ENCODE data around the gene RFX7. TPM values are rescaled to one million over a fixed set of nuclear protein-coding genes. Genes with fewer than 3 reads are reported as not detected.

Gene RFX7
- total RNA-seq, 1 experiment from 2014 or later, result 43.4 TPM

DNA sequence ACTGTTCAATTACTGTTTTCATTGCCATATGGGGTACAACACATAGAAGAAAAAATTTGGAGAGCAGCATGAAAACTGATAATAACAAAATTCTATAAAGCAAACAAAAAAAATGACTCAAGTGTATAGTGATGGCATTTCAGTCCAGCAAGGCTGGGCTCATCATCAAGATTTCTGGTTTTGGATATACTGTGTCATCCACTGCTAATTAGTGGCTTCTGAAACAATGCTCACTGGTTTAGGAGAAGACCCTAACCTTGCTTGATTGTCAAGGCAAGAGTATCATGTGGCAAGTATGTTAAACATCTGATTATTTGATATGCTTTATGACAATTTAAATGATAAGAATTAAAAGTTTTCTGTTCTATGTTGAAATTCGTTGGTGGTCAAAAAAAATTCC lies 96.9 kb downstream of the RFX7 start:
- H3K27me3 ChIP-seq (ENCODE audit: insufficient read depth, low read length), result no peaks in the 10 kb centered on the region
- H4K8ac ChIP-seq (replicated peaks; ENCODE audit: insufficient read length, low read depth, low read length), result no peak overlapping the region
- H3K56ac ChIP-seq (ENCODE audit: insufficient read length, low read depth, low read length), result no peak overlapping the region
- no peak overlapping the region for H2AK5ac ChIP-seq (ENCODE audit: insufficient read length, low read length)
- no peak overlapping the region for H2BK15ac ChIP-seq (ENCODE audit: low read depth, low read length)
- no CpG with 5 or more reads among the region's 1 CpG for WGBS (ENCODE audit: extremely low coverage, insufficient read length, low lambda C conversion rate)
- DNase-seq, result no peak
- Mint-ChIP-seq H3K9me3 (peaks cover 0 to 5% of the 10 kb centered on the region in 2 experiments; a peak in 3 of 5 replicates), H3K27ac (no peak overlapping the region), H3K36me3 (ENCODE audit: insufficient read depth in 1 of 3, low read depth in 3 of 3) (peaks cover 28 to 34% (median 28%) of the 10 kb centered on the region in 3 experiments), H3K4me1 (peaks cover 20 to 26% of the 10 kb centered on the region in 2 experiments), H3K4me3 (no peak overlapping the region), H3K27me3 (ENCODE audit: low read depth) (no peaks in the 10 kb centered on the region)
- peaks cover 3% of the 10 kb centered on the region; the same call in 1 of the 2 replicates for H3K4me1 ChIP-seq (ENCODE audit: insufficient read depth, low read length)
- H3K4ac ChIP-seq (ENCODE audit: low read depth, low read length), result no peak overlapping the region
- no peak overlapping the region for H3K18ac ChIP-seq (ENCODE audit: insufficient read length, low read depth, low read length)
- no peaks in the 10 kb centered on the region for H3K9me3 ChIP-seq (ENCODE audit: control insufficient read depth, low read depth, low read length)
- H4K20me1 ChIP-seq (ENCODE audit: control insufficient read depth, insufficient read depth, insufficient read length), result no peaks in the 10 kb centered on the region
- no peak overlapping the region for H2BK12ac ChIP-seq (ENCODE audit: insufficient read length, low read depth, low read length)
- H2BK5ac ChIP-seq (ENCODE audit: insufficient read length, low read length), result no peak overlapping the region
- no peak overlapping the region for H3K9ac ChIP-seq (ENCODE audit: extremely low read depth, insufficient read length, low read length)
- no peak overlapping the region for H2BK20ac ChIP-seq (ENCODE audit: low read depth, low read length, poor library complexity, severe bottlenecking)
- H3K23ac ChIP-seq (ENCODE audit: insufficient read length, low read depth, low read length), result no peak overlapping the region
- H3K27ac ChIP-seq (ENCODE audit: insufficient read length, low read depth, low read length), result no peak overlapping the region
- H3K23me2 ChIP-seq (ENCODE audit: insufficient read length, low read depth, low read length, poor library complexity, severe bottlenecking), result no peaks in the 10 kb centered on the region
- H3K14ac ChIP-seq (ENCODE audit: insufficient read depth, low read length), result no peak overlapping the region
- H3K79me1 ChIP-seq (ENCODE audit: insufficient read depth, low read depth, low read length, poor library complexity, severe bottlenecking), result peaks cover 4% of the 10 kb centered on the region
- TF ChIP-seq, protein P1, sequence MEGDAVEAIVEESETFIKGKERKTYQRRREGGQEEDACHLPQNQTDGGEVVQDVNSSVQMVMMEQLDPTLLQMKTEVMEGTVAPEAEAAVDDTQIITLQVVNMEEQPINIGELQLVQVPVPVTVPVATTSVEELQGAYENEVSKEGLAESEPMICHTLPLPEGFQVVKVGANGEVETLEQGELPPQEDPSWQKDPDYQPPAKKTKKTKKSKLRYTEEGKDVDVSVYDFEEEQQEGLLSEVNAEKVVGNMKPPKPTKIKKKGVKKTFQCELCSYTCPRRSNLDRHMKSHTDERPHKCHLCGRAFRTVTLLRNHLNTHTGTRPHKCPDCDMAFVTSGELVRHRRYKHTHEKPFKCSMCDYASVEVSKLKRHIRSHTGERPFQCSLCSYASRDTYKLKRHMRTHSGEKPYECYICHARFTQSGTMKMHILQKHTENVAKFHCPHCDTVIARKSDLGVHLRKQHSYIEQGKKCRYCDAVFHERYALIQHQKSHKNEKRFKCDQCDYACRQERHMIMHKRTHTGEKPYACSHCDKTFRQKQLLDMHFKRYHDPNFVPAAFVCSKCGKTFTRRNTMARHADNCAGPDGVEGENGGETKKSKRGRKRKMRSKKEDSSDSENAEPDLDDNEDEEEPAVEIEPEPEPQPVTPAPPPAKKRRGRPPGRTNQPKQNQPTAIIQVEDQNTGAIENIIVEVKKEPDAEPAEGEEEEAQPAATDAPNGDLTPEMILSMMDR (conservative IDR thresholded peaks at IDR 0.05), result no peak
- no peak overlapping the region for H4K5ac ChIP-seq (ENCODE audit: insufficient read length, low read depth, low read length)
- H3K4me2 ChIP-seq (ENCODE audit: insufficient read depth, insufficient read length, low read length), result no peak overlapping the region
- H4K91ac ChIP-seq (ENCODE audit: insufficient read length, low read depth, low read length), result no peak overlapping the region
- H2AFZ ChIP-seq (ENCODE audit: low read length), result no peak overlapping the region
- no peak overlapping the region for H3T11ph ChIP-seq (ENCODE audit: low read length)
- no peak overlapping the region for H2BK120ac ChIP-seq (ENCODE audit: low read depth, low read length, poor library complexity, severe bottlenecking)
- H3K79me2 ChIP-seq (ENCODE audit: insufficient read depth, low read length), result peaks cover 13% of the 10 kb centered on the region; the same call in 1 of the 2 replicates

Data from H9 (cell line).